ENCODE results near the gene CTXND2. TPM values are rescaled to one million over a fixed set of nuclear protein-coding genes. Genes with fewer than 3 reads are reported as not detected.
A peak's percentile ranks its signal among the peaks of the same experiment; 100 is the strongest.
"Not testable (repeated sequence)": the region's sequence is repeated elsewhere in the genome, so short reads cannot be mapped to it uniquely, and the experiment has no call there.

The CTXND2 gene
- total RNA-seq, 2 experiments from 2014 or later = not detected

DNA sequence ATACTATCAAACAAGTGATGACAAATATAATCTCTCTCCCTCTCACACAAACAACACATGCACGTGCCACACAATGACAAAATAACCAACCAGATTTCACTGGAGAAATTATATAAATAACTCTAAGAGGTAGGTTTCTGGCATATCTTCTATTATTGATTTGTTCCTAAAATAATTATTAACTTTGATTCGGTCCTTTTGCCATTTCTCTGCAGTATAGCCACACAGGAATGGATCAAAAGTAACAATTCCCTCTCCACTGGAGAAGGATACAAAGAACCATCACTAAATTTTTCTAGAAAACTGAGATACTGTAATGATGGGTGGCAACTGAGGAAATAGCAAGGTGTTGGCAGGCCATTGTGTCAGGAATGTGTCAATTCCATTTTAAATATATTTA lies 44.0 kb upstream of the CTXND2 start:
- H3K4me3 Mint-ChIP-seq = no peak overlapping the region
- DNase-seq (no peak), ATAC-seq (ENCODE audit: poor library complexity) (no peak)
- Histone ChIP-seq H3K4me1 (ENCODE audit: insufficient read depth, low read length) (peaks cover 8% of the 10 kb centered on the region), H3K4me3 (ENCODE audit: low read length) (no peak overlapping the region), H3K27me3 (ENCODE audit: control insufficient read depth in 1 of 2, insufficient read depth in 2 of 2, low read length in 2 of 2) (no peaks in the 10 kb centered on the region), H3K36me3 (ENCODE audit: insufficient read depth, low read length) (peaks cover 24% of the 10 kb centered on the region), H3K27ac (ENCODE audit: low read depth in 1 of 2, low read length in 2 of 2) (no peak overlapping the region), H3K9me3 (ENCODE audit: control insufficient read depth in 1 of 2, insufficient read depth in 1 of 2, low read length in 2 of 2) (no peaks in the 10 kb centered on the region)
- peak overlapping the region; percentile 77 for H3K27ac Mint-ChIP-seq
- H3K4me1 Mint-ChIP-seq (ENCODE audit: low read depth) = peaks cover 29% of the 10 kb centered on the region
- TF ChIP-seq, protein P1, sequence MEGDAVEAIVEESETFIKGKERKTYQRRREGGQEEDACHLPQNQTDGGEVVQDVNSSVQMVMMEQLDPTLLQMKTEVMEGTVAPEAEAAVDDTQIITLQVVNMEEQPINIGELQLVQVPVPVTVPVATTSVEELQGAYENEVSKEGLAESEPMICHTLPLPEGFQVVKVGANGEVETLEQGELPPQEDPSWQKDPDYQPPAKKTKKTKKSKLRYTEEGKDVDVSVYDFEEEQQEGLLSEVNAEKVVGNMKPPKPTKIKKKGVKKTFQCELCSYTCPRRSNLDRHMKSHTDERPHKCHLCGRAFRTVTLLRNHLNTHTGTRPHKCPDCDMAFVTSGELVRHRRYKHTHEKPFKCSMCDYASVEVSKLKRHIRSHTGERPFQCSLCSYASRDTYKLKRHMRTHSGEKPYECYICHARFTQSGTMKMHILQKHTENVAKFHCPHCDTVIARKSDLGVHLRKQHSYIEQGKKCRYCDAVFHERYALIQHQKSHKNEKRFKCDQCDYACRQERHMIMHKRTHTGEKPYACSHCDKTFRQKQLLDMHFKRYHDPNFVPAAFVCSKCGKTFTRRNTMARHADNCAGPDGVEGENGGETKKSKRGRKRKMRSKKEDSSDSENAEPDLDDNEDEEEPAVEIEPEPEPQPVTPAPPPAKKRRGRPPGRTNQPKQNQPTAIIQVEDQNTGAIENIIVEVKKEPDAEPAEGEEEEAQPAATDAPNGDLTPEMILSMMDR (IDR thresholded peaks at IDR 0.05) = no peak
- H3K27me3 Mint-ChIP-seq = no peaks in the 10 kb centered on the region
- ChIA-PET POLR2A (no interaction called here), CTCF (no interaction called here)
- H3K36me3 Mint-ChIP-seq (ENCODE audit: low read depth) = peaks cover 73% of the 10 kb centered on the region
- intact Hi-C loops (cut with DNase I, micrococcal nuclease) = loop anchor here in 1 of 2 experiments (5.0 kb wide), 2 partner anchors 34 to 79 kb away; partner anchors contain the start of gene ARNT
- no peaks in the 10 kb centered on the region for H3K9me3 Mint-ChIP-seq

DNA sequence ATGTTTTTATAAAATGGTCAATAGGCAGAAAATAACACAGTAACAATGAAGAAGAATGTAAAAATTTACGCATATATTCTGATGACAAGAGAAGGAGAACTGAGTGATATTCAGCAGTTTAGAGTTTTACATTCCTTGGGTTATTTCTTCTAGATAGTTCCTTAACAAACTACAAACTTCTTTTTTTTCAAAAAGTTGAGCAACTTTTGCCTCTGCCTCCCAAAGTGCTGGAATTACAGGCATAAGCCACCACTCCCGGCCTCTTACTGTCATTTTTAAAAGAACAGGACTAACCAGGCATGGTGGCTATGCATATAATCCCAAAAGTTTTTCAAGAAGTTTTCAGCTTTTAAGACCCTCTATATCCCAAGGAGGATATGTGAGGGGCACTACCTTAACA lies 43.5 kb upstream of the CTXND2 start:
- no peak overlapping the region for H3K27ac Mint-ChIP-seq
- CTCF ChIA-PET = interaction anchor here (1.7 kb wide), 1 partner anchor 79 kb away, joined by 7 read pairs; no protein-coding TSS in a partner anchor

DNA sequence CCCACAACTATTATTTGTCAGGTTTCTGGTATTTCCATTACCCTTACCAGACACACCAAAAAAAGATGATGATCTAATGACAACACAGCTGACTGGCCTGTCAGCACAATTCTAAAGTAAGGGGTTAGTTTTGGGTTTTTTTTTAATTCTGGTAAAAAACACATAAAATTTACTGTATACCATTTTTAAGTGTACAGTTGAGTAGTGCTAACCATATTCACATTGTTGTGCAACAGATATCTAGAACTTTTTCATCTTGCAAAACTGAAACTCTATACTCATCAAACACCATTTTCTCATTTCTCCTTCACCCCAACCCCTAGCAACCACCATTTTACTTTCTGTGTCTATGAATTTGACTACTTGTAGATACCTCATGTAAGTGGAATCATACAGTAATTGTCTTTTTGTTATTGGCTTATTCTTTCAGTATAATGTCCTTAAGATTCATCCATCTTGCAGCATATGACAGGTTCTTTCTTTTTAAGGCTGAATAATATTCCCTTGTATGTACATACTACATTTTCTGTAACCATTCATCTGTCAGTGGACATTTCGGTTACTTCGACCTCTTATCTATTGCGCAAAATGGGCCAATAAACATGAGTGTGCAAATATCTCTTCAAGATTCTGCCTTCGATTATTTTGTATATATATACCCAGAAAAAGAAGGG lies 40.3 kb upstream of the CTXND2 start:
- Histone ChIP-seq H3K4me1 (ENCODE audit: insufficient read depth, low read length) (no peaks in the 10 kb centered on the region), H3K27ac (ENCODE audit: low read depth in 1 of 2, low read length in 2 of 2) (no peak overlapping the region), H3K27me3 (ENCODE audit: control insufficient read depth in 1 of 2, insufficient read depth in 2 of 2, low read length in 2 of 2) (no peaks in the 10 kb centered on the region), H3K36me3 (ENCODE audit: insufficient read depth, low read length) (peaks cover 12% of the 10 kb centered on the region), H3K4me3 (ENCODE audit: low read length) (no peak overlapping the region), H3K9me3 (ENCODE audit: control insufficient read depth in 1 of 2, insufficient read depth in 1 of 2, low read length in 2 of 2) (peaks cover 0 to 4% of the 10 kb centered on the region in 2 experiments)
- DNase-seq (no peak), ATAC-seq (ENCODE audit: poor library complexity) (no peak)
- Mint-ChIP-seq H3K4me3 (no peak overlapping the region), H3K9me3 (no peaks in the 10 kb centered on the region), H3K36me3 (ENCODE audit: low read depth) (peaks cover 58% of the 10 kb centered on the region), H3K27ac (no peak overlapping the region), H3K4me1 (ENCODE audit: low read depth) (peaks cover 18% of the 10 kb centered on the region), H3K27me3 (no peaks in the 10 kb centered on the region)
- intact Hi-C loops (cut with DNase I, micrococcal nuclease) = loop anchor here in 1 of 2 experiments (5.0 kb wide), 1 partner anchor 41 kb away; the partner anchor contains the start of gene CTXND2
- CTCF ChIA-PET = no interaction called here
- POLR2A ChIA-PET = no interaction called here
- TF ChIP-seq, protein P1 (IDR thresholded peaks at IDR 0.05) = no peak

More for the DNA sequence above, 43.5 kb upstream of the CTXND2 start:
- Mint-ChIP-seq H3K9me3 (no peaks in the 10 kb centered on the region), H3K4me1 (ENCODE audit: low read depth) (peaks cover 29% of the 10 kb centered on the region), H3K36me3 (ENCODE audit: low read depth) (peaks cover 71% of the 10 kb centered on the region), H3K27me3 (no peaks in the 10 kb centered on the region), H3K4me3 (no peak overlapping the region)
- Histone ChIP-seq H3K4me3 (ENCODE audit: low read length) (no peak overlapping the region), H3K9me3 (ENCODE audit: control insufficient read depth in 1 of 2, insufficient read depth in 1 of 2, low read length in 2 of 2) (no peaks in the 10 kb centered on the region), H3K27ac (ENCODE audit: low read depth in 1 of 2, low read length in 2 of 2) (no peak overlapping the region), H3K27me3 (ENCODE audit: control insufficient read depth in 1 of 2, insufficient read depth in 2 of 2, low read length in 2 of 2) (no peaks in the 10 kb centered on the region), H3K36me3 (ENCODE audit: insufficient read depth, low read length) (peaks cover 20% of the 10 kb centered on the region), H3K4me1 (ENCODE audit: insufficient read depth, low read length) (peaks cover 8% of the 10 kb centered on the region)
- intact Hi-C loops (cut with DNase I, micrococcal nuclease) = loop anchor here in 1 of 2 experiments (5.0 kb wide), 2 partner anchors 34 to 79 kb away; partner anchors contain the start of gene ARNT
- POLR2A ChIA-PET = no interaction called here
- ATAC-seq (ENCODE audit: poor library complexity) = no peak
- DNase-seq = no peak
- TF ChIP-seq, protein P1 (IDR thresholded peaks at IDR 0.05) = no peak

DNA sequence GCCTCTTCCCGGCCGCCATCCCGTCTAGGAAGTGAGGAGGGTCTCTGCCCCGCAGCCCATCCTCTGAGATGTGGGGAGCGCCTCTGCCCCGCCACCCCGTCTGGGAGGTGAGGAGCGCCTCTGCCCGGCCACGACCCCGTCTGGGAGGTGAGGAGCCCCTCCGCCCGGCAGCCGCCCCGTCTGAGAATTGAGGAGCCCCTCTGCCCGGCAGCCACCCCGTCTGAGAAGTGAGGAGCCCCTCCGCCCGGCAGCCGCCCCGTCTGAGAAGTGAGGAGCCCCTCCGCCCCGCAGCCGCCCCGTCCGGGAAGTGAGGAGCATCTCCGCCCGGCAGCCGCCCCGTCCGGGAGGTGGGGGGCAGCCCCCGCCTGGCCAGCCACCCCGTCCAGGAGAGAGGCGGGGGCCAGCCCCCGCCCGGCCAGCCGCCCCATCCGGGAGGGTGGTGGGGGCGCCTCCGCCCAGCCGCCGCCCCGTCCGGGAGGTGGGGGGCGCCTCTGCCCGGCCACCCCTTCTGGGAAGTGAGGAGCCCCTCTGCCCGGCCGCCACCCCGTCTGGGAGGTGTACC lies 36.1 kb upstream of the CTXND2 start:
- H3K27me3 ChIP-seq (ENCODE audit: control insufficient read depth in 1 of 2, insufficient read depth in 2 of 2, low read length in 2 of 2); DNase-seq; H3K9me3 Mint-ChIP-seq; CTCF ChIA-PET; POLR2A ChIA-PET; H3K4me3 ChIP-seq (ENCODE audit: low read length); H3K4me1 Mint-ChIP-seq (ENCODE audit: low read depth); intact Hi-C loops (cut with DNase I, micrococcal nuclease); H3K27ac ChIP-seq (ENCODE audit: low read depth in 1 of 2, low read length in 2 of 2); H3K4me3 Mint-ChIP-seq; H3K9me3 ChIP-seq (ENCODE audit: control insufficient read depth in 1 of 2, insufficient read depth in 1 of 2, low read length in 2 of 2); H3K27ac Mint-ChIP-seq; H3K4me1 ChIP-seq (ENCODE audit: insufficient read depth, low read length); H3K27me3 Mint-ChIP-seq; ATAC-seq (ENCODE audit: poor library complexity): not testable (repeated sequence)
- peaks cover 32% of the 10 kb centered on the region for H3K36me3 ChIP-seq (ENCODE audit: insufficient read depth, low read length)
- peaks cover 69% of the 10 kb centered on the region for H3K36me3 Mint-ChIP-seq (ENCODE audit: low read depth)

DNA sequence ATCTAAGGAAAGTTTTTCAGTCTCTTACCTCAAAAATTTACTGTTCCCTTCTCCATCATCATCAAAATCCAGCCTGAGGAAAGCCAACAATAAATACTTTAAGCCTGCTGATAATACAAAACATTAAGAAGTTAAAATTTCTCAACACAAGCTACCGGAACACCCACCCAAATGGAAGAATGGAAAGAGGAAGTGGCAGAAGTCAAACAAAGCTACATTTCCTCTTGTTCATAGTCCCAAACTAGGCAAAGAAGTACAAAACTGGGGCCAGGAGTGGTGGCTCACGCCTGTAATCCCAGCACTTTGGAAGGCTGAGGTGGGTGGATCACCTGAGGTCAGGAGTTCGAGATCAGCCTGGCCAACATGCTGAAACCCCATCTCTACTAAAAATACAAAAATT lies 34.2 kb upstream of the CTXND2 start:
- H3K4me1 ChIP-seq (ENCODE audit: insufficient read depth, low read length); H3K4me1 Mint-ChIP-seq (ENCODE audit: low read depth); CTCF ChIA-PET; H3K27me3 Mint-ChIP-seq; H3K27me3 ChIP-seq (ENCODE audit: control insufficient read depth in 1 of 2, insufficient read depth in 2 of 2, low read length in 2 of 2); H3K27ac ChIP-seq (ENCODE audit: low read depth in 1 of 2, low read length in 2 of 2); H3K4me3 ChIP-seq (ENCODE audit: low read length); H3K9me3 ChIP-seq (ENCODE audit: control insufficient read depth in 1 of 2, insufficient read depth in 1 of 2, low read length in 2 of 2); intact Hi-C loops (cut with DNase I, micrococcal nuclease); H3K9me3 Mint-ChIP-seq; ATAC-seq (ENCODE audit: poor library complexity); H3K4me3 Mint-ChIP-seq; POLR2A ChIA-PET; H3K27ac Mint-ChIP-seq: not testable (repeated sequence)
- peak in 1 of 14 experiments; percentile 18 for DNase-seq
- H3K36me3 Mint-ChIP-seq (ENCODE audit: low read depth) = peaks cover 65% of the 10 kb centered on the region
- H3K36me3 ChIP-seq (ENCODE audit: insufficient read depth, low read length) = peaks cover 44% of the 10 kb centered on the region
